H1 (cell line): ENCODE results near the gene HADHA. TPM values are rescaled to one million over a fixed set of nuclear protein-coding genes. Genes with fewer than 3 reads are reported as not detected.

Experiments used
- CTCF ChIA-PET: fragments of 300-600 bp; sonication (Branson Sonifier 250); formaldehyde crosslinking; loops from one replicate; lab custom pipeline; 2021; ENCODE audit not compliant: partially characterized antibody; lab: Charles Lee
- POLR2A ChIA-PET: fragments of 300-600 bp; sonication (Branson Sonifier 250); formaldehyde crosslinking; loops from one replicate; lab custom pipeline; 2021; ENCODE audit warnings: inconsistent platforms; ENCODE audit not compliant: partially characterized antibody; lab: Charles Lee
- DNase-seq, 2 experiments: peaks; one replicate each; pipeline versions ENCODE4 v3.0.0 to v3.0.0-alpha.2; 2010 to 2022; ENCODE audit warnings: low spot score in 2 of 2, low read depth in 1 of 2, mixed read lengths in 1 of 2
- FAIRE-seq: peaks from 2 replicates; lab custom pipeline; 2011; peaks lifted over from hg19 to GRCh38; lab: Jason Lieb, UNC
- H2AFZ ChIP-seq: 2 replicates; pipeline ENCODE4 v1.8.1; 2012; ENCODE audit warnings: low read length, inconsistent platforms
- H2AK5ac ChIP-seq: 2 replicates; pipeline ENCODE4 v1.6.1; 2013; ENCODE audit warnings: low read depth, low read length
- H2BK120ac ChIP-seq: replicated peaks from 2 replicates; pipeline ENCODE3; 2013; ENCODE audit warnings: low read depth, low read length, inconsistent platforms
- H2BK12ac ChIP-seq: 2 replicates; pipeline ENCODE4 v1.6.1; 2013; ENCODE audit warnings: low read depth, low read length
- H2BK15ac ChIP-seq: 2 replicates; pipeline ENCODE4 v1.6.1; 2013; ENCODE audit warnings: low read length
- H2BK20ac ChIP-seq: 2 replicates; pipeline ENCODE4 v1.6.1; 2013; ENCODE audit warnings: low read length
- H2BK5ac ChIP-seq: 2 replicates; pipeline ENCODE4 v1.6.1; 2013; ENCODE audit warnings: low read depth, low read length
- H3K14ac ChIP-seq: 2 replicates; pipeline ENCODE4 v1.6.1; 2013; ENCODE audit warnings: inconsistent platforms; ENCODE audit not compliant: insufficient read length
- H3K18ac ChIP-seq: 2 replicates; pipeline ENCODE4 v1.6.1; 2013; ENCODE audit warnings: low read length; ENCODE audit errors: extremely low read depth
- H3K23ac ChIP-seq: 2 replicates; pipeline ENCODE4 v1.6.1; 2013; ENCODE audit warnings: inconsistent platforms; ENCODE audit not compliant: insufficient read length
- H3K23me2 ChIP-seq: 2 replicates; pipeline ENCODE4 v1.6.1; 2013; ENCODE audit warnings: low read depth, low read length
- H3K27ac ChIP-seq: 2 replicates; pipeline ENCODE4 v1.6.1; 2011; ENCODE audit warnings: low read depth, low read length, inconsistent platforms
- H3K27me3 ChIP-seq, 4 experiments: replicated peaks in 1 of 4; 1 replicate in 1 of 4; 2 replicates in 3 of 4; pipeline versions ENCODE4 v1.6.1 to v1.8.1; 2011 to 2013; ENCODE audit warnings: low read length in 3 of 4, mild to moderate bottlenecking in 3 of 4, inconsistent platforms in 2 of 4, mixed read lengths in 2 of 4, moderate library complexity in 1 of 4; ENCODE audit not compliant: control insufficient read depth in 3 of 4, insufficient read depth in 3 of 4; ENCODE audit errors: extremely low read depth in 1 of 4
- H3K36me3 ChIP-seq, 4 experiments: 2 replicates each; pipeline versions ENCODE4 v1.6.1 to v1.8.1; 2011 to 2013; ENCODE audit warnings: mild to moderate bottlenecking in 4 of 4, low read length in 3 of 4, moderate library complexity in 2 of 4, control low read depth in 1 of 4, inconsistent platforms in 1 of 4; ENCODE audit not compliant: insufficient read depth in 4 of 4, control insufficient read depth in 2 of 4
- H3K4ac ChIP-seq: replicated peaks from 2 replicates; pipeline ENCODE3; 2013; ENCODE audit warnings: low read length, low read depth, mixed read lengths, inconsistent platforms; ENCODE audit not compliant: insufficient read length
- H3K4me1 ChIP-seq, 4 experiments: replicated peaks in 1 of 4; 1 replicate in 1 of 4; 2 replicates in 3 of 4; pipeline versions ENCODE4 v1.6.1 to v1.8.1; 2011 to 2013; ENCODE audit warnings: low read length in 3 of 4, inconsistent platforms in 2 of 4, mixed read lengths in 1 of 4; ENCODE audit not compliant: insufficient read depth in 4 of 4, control insufficient read depth in 3 of 4
- H3K4me2 ChIP-seq, 2 experiments: 2 replicates each; pipeline versions ENCODE4 v1.6.1 to v1.8.1; 2011 to 2013; ENCODE audit warnings: low read depth in 2 of 2, low read length in 2 of 2, control low read depth in 1 of 2, inconsistent platforms in 1 of 2, mild to moderate bottlenecking in 1 of 2; ENCODE audit not compliant: insufficient read depth in 1 of 2
- H3K4me3 ChIP-seq, 4 experiments: fragments of 200-600, 300-600 bp in 1 of 4; sonication (generic), shearing (Covaris generic), sonication (Bioruptor Twin) in 1 of 4; 2 replicates each; pipeline versions ENCODE4 v1.5.1 to v1.8.1; 2011 to 2016; ENCODE audit warnings: low read length in 4 of 4, low read depth in 3 of 4, control low read depth in 2 of 4, inconsistent platforms in 2 of 4, mild to moderate bottlenecking in 2 of 4, mixed read lengths in 1 of 4, moderate library complexity in 1 of 4; ENCODE audit not compliant: insufficient read depth in 2 of 4; ENCODE audit errors: extremely low read depth in 1 of 4
- H3K56ac ChIP-seq: replicated peaks from 2 replicates; pipeline ENCODE3; 2013; ENCODE audit warnings: low read depth, mild to moderate bottlenecking, mixed read lengths, low read length, inconsistent platforms; ENCODE audit not compliant: insufficient read length
- H3K79me1 ChIP-seq: 2 replicates; pipeline ENCODE4 v1.6.1; 2013; ENCODE audit warnings: low read depth, low read length, control low read depth
- H3K79me2 ChIP-seq, 2 experiments: 2 replicates each; pipeline versions ENCODE4 v1.6.1 to v1.8.1; 2012 to 2013; ENCODE audit warnings: low read length in 2 of 2, mild to moderate bottlenecking in 2 of 2, inconsistent platforms in 1 of 2; ENCODE audit not compliant: insufficient read depth in 2 of 2, control insufficient read depth in 1 of 2
- H3K9ac ChIP-seq, 4 experiments: replicated peaks in 1 of 4; 1 replicate in 1 of 4; 2 replicates in 3 of 4; pipeline versions ENCODE4 v1.6.1 to v1.8.1; 2011 to 2013; ENCODE audit warnings: low read depth in 3 of 4, low read length in 3 of 4, control low read depth in 2 of 4, mild to moderate bottlenecking in 2 of 4, moderate library complexity in 2 of 4, inconsistent platforms in 1 of 4; ENCODE audit errors: extremely low read depth in 1 of 4
- H3K9me3 ChIP-seq, 2 experiments: 2 replicates each; pipeline versions ENCODE4 v1.6.1 to v1.8.1; 2012 to 2013; ENCODE audit warnings: mild to moderate bottlenecking in 2 of 2, moderate library complexity in 2 of 2, control low read depth in 1 of 2, inconsistent platforms in 1 of 2, low read depth in 1 of 2, low read length in 1 of 2, mixed read lengths in 1 of 2; ENCODE audit not compliant: insufficient read depth in 2 of 2
- H4K20me1 ChIP-seq, 2 experiments: replicated peaks in 1 of 2; 2 replicates each; pipeline versions ENCODE3 to v1.8.1; 2011 to 2013; ENCODE audit warnings: inconsistent platforms in 2 of 2, low read length in 2 of 2, mild to moderate bottlenecking in 1 of 2; ENCODE audit not compliant: insufficient read depth in 2 of 2, control insufficient read depth in 1 of 2
- H4K5ac ChIP-seq: 2 replicates; pipeline ENCODE4 v1.6.1; 2013; ENCODE audit warnings: low read length, low read depth, mixed read lengths, inconsistent platforms; ENCODE audit not compliant: insufficient read length
- H4K8ac ChIP-seq: 2 replicates; pipeline ENCODE4 v1.8.0; 2013; ENCODE audit warnings: mild to moderate bottlenecking, moderate library complexity, low read length, inconsistent platforms; ENCODE audit not compliant: insufficient read depth; ENCODE audit errors: extremely low read depth
- H4K91ac ChIP-seq: replicated peaks from 2 replicates; pipeline ENCODE3; 2013; ENCODE audit warnings: low read length, mixed read lengths, inconsistent platforms; ENCODE audit not compliant: insufficient read length
- POLR2AphosphoS5 ChIP-seq: IDR thresholded peaks from 2 replicates; pipeline ENCODE4 v1.6.1; 2011; ENCODE audit warnings: low read depth, low read length
- SAP30 ChIP-seq: fragments of 300-600 bp; sonication (generic); IDR thresholded peaks from 2 replicates; pipeline ENCODE4 v1.7.1; 2012; ENCODE audit warnings: low read length, moderate library complexity, mild to moderate bottlenecking, inconsistent platforms; ENCODE audit not compliant: insufficient read depth, insufficient replicate concordance
- SRF ChIP-seq: IDR thresholded peaks from 2 replicates; pipeline ENCODE4 v1.6.1; 2011; ENCODE audit warnings: mild to moderate bottlenecking, low read depth, low read length, moderate library complexity
- TCF12 ChIP-seq: IDR thresholded peaks from 2 replicates; pipeline ENCODE4 v1.6.1; 2011; ENCODE audit warnings: low read depth, mild to moderate bottlenecking, low read length
- ZNF274 ChIP-seq: IDR thresholded peaks from 2 replicates; pipeline ENCODE4 v1.7.0; 2012; ENCODE audit warnings: low read length, borderline replicate concordance; ENCODE audit errors: extremely low read depth
- WGBS, 2 experiments: shearing (Covaris generic) in 1 of 2; methylation state at CpG; one replicate each; pipeline versions ENCODE4 v1.1.6 to v1.1.7; 2013 to 2015; ENCODE audit warnings: low lambda C conversion rate in 2 of 2, mixed read lengths in 2 of 2, inconsistent platforms in 1 of 2, low coverage in 1 of 2, missing lambda C conversion rate in 1 of 2; ENCODE audit not compliant: insufficient replicate concordance in 2 of 2, insufficient coverage in 1 of 2, insufficient read length in 1 of 2; ENCODE audit errors: extremely low coverage in 1 of 2, missing lambda C conversion rate in 1 of 2; 5-methylcytosine and 5-hydroxymethylcytosine counted together
- polyA plus RNA-seq, 7 experiments: library from polyadenylated mRNA; depleted of rRNA in 3 of 7; stranded (reverse) in 5 of 7; unstranded in 2 of 7; fragments of >200 nt in 5 of 7; fragments of 200-250 nt in 2 of 7; gene quantifications; 1 replicate in 5 of 7; 2 replicates in 1 of 7; 4 replicates in 1 of 7; pipeline versions ENCODE4 v1.2.1 to v1.2.3, GENCODE V29; 2011 to 2013; ENCODE audit warnings: missing spikeins in 2 of 7, mixed read lengths in 2 of 7
- total RNA-seq: library from RNA; stranded (reverse); fragmentation: NEBNext Ultra II Directional; extraction: Animal tissue kit (Norgen Biotek cat#: 25700); gene quantifications from 2 replicates; pipeline ENCODE4 v1.2.1, GENCODE V29; 2021

HADHA gene
- total and polyA plus RNA-seq, 2 of the 8 experiments (the other 6 are each of a cell fraction or from before 2014, with no cell fraction given), result 64.6 to 131 TPM

GRCh38 chr2:26162963-26163362 lies 81.5 kb downstream of the HADHA start:
- no peak overlapping the region for H4K91ac ChIP-seq
- no peak overlapping the region for H2BK5ac ChIP-seq
- no peak overlapping the region for H2BK20ac ChIP-seq
- H3K27ac ChIP-seq, result no peak overlapping the region
- H3K4ac ChIP-seq, result no peak overlapping the region
- H3K18ac ChIP-seq, result no peak overlapping the region
- ChIA-PET CTCF (no interaction called here), POLR2A (no interaction called here)
- no peak overlapping the region for H3K23ac ChIP-seq
- H4K20me1 ChIP-seq, result no peaks in the 10 kb centered on the region
- no peak overlapping the region for H4K5ac ChIP-seq
- H3K9ac ChIP-seq, result no peak overlapping the region
- H3K4me1 ChIP-seq, result no peaks in the 10 kb centered on the region
- no peaks in the 10 kb centered on the region for H3K36me3 ChIP-seq
- H3K9me3 ChIP-seq, result no peaks in the 10 kb centered on the region
- H2BK15ac ChIP-seq, result no peak overlapping the region
- no peak for FAIRE-seq
- H2AK5ac ChIP-seq, result no peak overlapping the region
- no peak overlapping the region for H3K4me2 ChIP-seq
- H2BK12ac ChIP-seq, result no peak overlapping the region
- no peak overlapping the region for H3K4me3 ChIP-seq
- TF ChIP-seq SRF, result no peak
- TF ChIP-seq SAP30, result no peak
- TF ChIP-seq POLR2AphosphoS5, result no peak
- no peak for TF ChIP-seq TCF12
- TF ChIP-seq ZNF274, result no peak
- TF ChIP-seq, all 59 proteins: peak for 0
- Histone ChIP-seq H2AFZ (no peak overlapping the region), H3K14ac (no peak overlapping the region), H2BK120ac (no peak overlapping the region), H3K56ac (no peak overlapping the region), H3K23me2 (no peaks in the 10 kb centered on the region), H3K27me3 (no peaks in the 10 kb centered on the region), H4K8ac (no peak overlapping the region), H3K79me2 (no peaks in the 10 kb centered on the region), H3K79me1 (no peaks in the 10 kb centered on the region)
- WGBS, 2 experiments, result 95% methylated on average over 10 of the region's 10 CpGs; no CpG with 5 or more reads in 1 of the 2 experiments
- DNase-seq, result no peak
